Bronchial epithelial cell (primary cell): ENCODE measurements around the gene TSPEAR. TPM values are rescaled to one million over a fixed set of nuclear protein-coding genes. Genes with fewer than 3 reads are reported as not detected.

Experiments
- DNase-seq: peaks from one replicate; pipeline ENCODE4 v3.0.0-alpha.2; 2010; ENCODE audit warnings: low read depth
- FAIRE-seq: peaks from 2 replicates; lab custom pipeline; 2011; peaks lifted over from hg19 to GRCh38; lab: Jason Lieb, UNC
- H3K27me3 ChIP-seq: 2 replicates; pipeline ENCODE4 v1.5.1; 2011; ENCODE audit warnings: low read length; ENCODE audit not compliant: control insufficient read depth, insufficient read depth
- H3K36me3 ChIP-seq: 2 replicates; pipeline ENCODE4 v1.5.1; 2011; ENCODE audit warnings: low read length; ENCODE audit not compliant: control insufficient read depth, insufficient read depth
- H3K4me3 ChIP-seq: 2 replicates; pipeline ENCODE4 v1.5.1; 2011; ENCODE audit warnings: mild to moderate bottlenecking, low read depth, low read length, control low read depth
- total RNA-seq: library from RNA; depleted of rRNA; stranded (reverse); fragments of >200 nt; gene quantifications from 2 replicates; pipeline ENCODE4 v1.2.1, GENCODE V29; 2014
- TF ChIP-seq, protein P1 (sequence below): IDR thresholded peaks from 2 replicates; pipeline ENCODE4 v1.5.1; 2011; ENCODE audit warnings: mild to moderate bottlenecking, moderate library complexity, low read length, control low read depth, inconsistent platforms; ENCODE audit not compliant: insufficient read depth, severe bottlenecking

The TSPEAR gene
- total RNA-seq, 1 donor from 2014 or later = not detected

DNA sequence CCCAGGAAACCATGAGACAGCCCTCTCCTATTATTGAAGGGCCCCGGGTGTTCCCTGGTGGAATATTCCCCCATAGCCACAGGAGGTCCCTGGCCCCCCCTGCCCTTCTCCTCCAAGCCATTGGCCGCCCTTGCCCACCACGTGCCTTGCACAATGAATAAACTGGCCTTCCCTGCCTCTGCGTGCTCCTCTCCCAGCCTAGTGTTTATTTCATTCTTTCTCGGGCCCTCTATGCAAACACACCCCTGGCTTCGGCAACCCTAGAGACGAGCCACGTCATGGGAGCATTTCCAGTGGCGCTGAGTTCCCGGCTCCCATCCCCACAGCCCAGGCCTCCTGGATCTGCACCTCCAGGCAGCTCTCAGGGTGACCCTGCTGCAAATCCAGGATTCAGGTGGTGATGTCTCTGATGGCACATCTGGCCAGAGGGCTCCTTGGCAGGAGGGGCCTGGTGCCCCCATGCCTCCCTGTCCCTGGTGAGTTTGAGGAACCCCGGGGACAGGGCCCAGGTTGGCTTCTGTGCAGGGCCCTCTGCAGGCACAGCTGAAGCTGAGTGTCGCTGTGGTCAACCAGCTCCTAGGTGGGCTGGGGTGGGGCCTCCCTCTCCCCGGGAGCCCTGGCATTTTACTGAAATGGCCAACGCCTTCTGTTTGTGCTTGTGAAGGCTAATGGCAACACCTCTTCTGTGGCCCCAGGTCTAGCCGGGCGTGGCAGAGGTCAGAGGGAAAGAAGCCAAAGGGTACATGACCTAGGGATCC is 8.2 kb downstream of the TSPEAR start:
- Histone ChIP-seq H3K27me3 (peaks cover 13% of the 10 kb centered on the region), H3K36me3 (no peaks in the 10 kb centered on the region), H3K4me3 (no peak overlapping the region)
- TF ChIP-seq, protein P1, sequence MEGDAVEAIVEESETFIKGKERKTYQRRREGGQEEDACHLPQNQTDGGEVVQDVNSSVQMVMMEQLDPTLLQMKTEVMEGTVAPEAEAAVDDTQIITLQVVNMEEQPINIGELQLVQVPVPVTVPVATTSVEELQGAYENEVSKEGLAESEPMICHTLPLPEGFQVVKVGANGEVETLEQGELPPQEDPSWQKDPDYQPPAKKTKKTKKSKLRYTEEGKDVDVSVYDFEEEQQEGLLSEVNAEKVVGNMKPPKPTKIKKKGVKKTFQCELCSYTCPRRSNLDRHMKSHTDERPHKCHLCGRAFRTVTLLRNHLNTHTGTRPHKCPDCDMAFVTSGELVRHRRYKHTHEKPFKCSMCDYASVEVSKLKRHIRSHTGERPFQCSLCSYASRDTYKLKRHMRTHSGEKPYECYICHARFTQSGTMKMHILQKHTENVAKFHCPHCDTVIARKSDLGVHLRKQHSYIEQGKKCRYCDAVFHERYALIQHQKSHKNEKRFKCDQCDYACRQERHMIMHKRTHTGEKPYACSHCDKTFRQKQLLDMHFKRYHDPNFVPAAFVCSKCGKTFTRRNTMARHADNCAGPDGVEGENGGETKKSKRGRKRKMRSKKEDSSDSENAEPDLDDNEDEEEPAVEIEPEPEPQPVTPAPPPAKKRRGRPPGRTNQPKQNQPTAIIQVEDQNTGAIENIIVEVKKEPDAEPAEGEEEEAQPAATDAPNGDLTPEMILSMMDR = no peak
- no peak for FAIRE-seq
- no peak for DNase-seq

DNA sequence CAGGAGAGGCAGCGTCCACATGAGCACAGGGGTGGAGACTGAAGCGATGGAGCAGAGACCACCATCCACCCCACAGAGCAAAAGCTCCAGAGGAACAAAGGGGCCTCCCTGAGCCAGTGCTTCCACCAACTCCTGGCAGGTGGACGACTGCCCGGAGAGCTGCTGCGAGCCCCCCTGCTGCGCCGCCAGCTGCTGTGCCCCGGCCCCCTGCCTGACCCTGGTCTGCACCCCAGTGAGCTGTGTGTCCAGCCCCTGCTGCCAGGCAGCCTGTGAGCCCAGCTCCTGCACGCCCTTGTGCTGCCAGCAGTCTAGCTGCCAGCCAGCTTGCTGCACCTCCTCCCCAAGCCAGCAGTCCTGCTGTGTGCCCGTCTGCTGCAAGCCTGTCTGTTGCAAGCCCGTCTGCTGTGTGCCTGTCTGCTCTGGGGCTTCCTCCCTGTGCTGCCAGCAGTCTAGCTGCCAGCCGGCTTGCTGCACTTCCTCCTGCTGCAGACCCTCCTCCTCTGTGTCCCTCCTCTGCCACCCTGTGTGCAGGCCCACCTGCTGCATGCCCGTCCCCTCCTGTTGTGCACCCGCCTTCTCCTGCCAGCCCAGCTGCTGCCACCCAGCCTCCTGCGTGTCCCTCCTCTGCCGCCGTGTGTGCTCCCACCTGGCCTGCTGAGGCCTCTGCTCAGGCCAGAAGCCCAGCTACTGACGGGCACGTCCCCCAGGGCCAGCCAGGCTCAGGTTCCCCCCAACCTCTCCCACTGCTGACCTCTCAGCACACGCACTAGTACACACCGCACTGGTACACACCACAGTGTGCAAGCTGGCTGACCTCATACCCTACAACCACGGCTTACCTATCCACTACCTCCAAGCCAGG is 9.0 kb downstream of the TSPEAR start:
- Histone ChIP-seq H3K27me3 (peaks cover 7% of the 10 kb centered on the region), H3K4me3 (no peak overlapping the region), H3K36me3 (no peaks in the 10 kb centered on the region)
- no peak for FAIRE-seq
- TF ChIP-seq, protein P1 = no peak
- DNase-seq = no peak

DNA sequence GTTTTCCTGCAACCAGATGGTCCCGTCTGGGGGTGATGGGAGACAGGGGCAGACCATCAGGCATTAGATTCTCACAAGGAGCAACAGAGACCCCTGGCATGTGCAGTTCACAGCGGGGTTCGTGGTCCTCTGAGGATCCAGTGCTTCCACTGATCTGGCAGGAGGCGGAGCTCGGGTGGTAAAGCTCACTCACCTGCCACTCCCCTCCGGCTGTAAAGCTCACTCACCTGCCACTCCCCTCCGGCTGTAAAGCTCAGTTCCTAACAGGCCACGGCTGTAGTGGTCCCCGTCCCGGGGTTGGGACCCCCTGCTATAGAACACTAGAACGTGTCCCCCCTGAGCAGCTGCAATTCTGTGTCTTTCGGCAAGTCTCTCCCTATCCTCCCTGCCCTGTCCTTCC is 9.8 kb downstream of the TSPEAR start:
- H3K27me3 ChIP-seq = peaks cover 2% of the 10 kb centered on the region

DNA sequence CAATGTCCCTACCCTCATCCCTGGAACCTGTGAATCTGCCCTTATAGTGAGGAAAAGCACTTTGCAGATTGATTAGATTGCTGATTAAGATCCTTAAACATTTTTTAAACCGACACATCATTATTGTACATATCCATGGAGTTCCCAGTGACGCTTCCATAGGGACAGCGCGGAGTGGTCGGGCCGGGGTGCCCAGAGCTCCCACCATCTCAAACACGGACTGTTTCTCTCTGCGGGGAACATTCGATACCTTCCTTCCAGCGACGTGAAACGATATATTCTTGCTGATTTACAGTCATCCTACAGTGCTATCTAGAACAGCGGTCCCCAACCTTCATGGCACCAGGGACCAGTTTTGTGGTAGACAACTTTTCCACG is 10.4 kb downstream of the TSPEAR start:
- TF ChIP-seq, protein P1 = no peak
- DNase-seq (no peak), FAIRE-seq (no peak)
- no peak overlapping the region for H3K4me3 ChIP-seq
- no peaks in the 10 kb centered on the region for H3K36me3 ChIP-seq
- H3K27me3 ChIP-seq = no peaks in the 10 kb centered on the region

More for the DNA sequence above, 9.8 kb downstream of the TSPEAR start:
- no peaks in the 10 kb centered on the region for H3K36me3 ChIP-seq
- TF ChIP-seq, protein P1 = no peak
- no peak for DNase-seq
- no peak for FAIRE-seq
- H3K4me3 ChIP-seq = no peak overlapping the region

DNA sequence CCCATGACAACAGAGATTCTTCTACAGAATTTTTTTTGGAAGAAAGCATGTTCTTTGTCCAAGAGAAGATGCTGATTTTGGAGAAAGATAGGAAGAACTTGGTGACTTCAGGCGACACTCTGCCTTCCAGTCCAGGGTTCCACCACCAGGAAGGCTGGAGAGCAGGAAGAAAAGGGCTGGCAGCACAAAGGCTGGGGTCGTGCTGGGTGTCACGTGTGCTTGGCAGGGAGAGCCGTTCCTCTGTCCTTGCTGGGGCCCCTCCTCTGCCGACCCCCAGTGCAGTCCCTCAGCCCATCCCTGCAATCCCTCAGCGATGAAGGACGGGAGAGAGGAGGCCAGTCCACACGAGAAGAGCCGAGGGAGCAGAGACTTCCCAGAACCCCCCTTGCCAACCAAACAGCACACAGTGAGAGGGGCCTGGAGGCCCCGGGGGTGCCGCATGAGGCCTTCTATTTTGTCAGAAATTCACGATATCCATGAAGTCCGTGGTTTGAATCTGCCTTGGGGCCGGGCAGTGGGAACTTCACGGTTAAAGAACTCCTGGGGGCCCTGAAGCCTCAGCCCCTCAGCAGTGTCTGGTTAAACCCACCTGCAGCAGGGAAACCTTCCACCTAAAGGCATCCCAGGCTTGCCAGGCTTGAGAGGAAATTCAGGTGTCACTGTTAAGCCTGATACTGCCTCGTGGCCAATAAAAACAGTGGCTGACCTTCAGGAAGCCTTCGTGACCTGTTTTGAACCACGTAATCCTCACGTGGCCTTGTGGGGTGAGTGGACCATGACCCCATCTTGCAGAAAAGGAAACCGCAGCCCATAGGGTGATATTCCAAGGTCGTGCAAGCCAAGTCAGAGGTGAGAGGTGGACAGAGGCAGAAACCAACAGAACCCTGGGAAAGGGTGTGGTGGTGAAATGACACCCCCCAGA is 11.0 kb downstream of the TSPEAR start:
- TF ChIP-seq, protein P1 = no peak
- DNase-seq (no peak), FAIRE-seq (no peak)
- Histone ChIP-seq H3K27me3 (no peaks in the 10 kb centered on the region), H3K36me3 (no peaks in the 10 kb centered on the region), H3K4me3 (no peak overlapping the region)
